Stimulated activated CD4-positive, alpha-beta T cell treated with anti-CD3 and anti-CD28 coated beads, Interleukin-2, amount 100 ng/mL, for 4 hours (primary cell): ENCODE results near the gene THBS2.
"Not testable (repeated sequence)": the region's sequence is repeated elsewhere in the genome, so short reads cannot be mapped to it uniquely, and the experiment has no call there.

Experiments
- DNase-seq: peaks from one replicate; pipeline ENCODE4 v3.0.0-alpha.2; 2020; ENCODE audit warnings: low read depth

THBS2 gene

DNA sequence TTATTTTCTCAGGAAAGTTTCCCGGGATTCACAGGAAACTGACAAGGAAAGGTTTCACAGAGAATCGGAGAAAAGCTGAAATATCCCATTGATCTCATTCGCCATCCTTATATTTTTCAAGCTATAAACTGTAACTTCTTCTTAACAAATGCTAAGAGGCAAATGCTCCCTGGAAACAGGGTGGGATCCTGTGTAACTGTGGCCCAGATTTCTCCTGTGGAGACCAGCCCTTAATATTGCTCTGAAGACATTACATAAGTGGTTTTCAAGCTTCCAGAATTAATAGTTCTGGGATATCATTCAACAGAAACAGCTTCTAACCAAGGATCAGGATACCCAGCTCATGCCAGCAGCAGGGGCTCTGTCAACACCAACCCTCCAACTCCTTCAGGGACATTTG is 69.2 kb downstream of the THBS2 start:
- no peak for DNase-seq

DNA sequence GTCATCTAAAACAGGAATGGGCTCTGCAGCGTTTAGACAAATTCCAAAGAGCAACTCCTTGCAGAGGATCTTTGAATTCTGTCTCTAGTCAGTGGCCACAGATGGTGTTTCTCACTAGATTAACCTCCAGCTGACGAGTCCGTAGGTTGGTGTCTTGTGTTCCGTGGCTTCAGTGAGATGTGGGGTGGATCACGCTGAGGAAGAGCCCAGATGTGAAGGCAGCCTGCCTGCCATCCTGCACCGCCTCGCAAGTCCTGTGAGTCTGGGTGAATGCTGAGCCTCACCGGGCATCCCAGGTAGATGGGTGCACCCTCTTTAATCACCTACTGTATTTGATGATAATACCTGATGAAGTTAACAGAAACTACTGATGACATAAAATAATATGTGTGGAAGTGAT is 70.4 kb downstream of the THBS2 start:
- DNase-seq = no peak

DNA sequence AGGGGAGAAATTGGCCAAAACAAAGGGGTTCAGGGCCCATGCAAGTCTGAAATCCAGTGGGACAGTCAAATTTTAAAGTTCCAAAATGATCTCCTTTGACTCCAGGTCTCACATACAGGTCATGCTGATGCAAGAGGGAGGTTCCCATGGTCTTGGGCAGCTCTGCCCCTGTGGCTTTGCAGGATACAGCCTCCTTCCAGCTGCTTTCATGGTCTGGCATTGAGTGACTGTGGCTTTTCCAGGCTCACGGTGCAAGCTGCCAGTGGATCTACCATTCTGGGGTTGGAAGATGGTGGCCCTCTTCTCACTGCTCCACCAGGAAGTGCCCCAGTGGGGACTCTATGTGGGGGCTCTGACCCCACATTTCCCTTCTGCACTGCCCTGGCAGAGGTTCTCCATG is 73.8 kb downstream of the THBS2 start:
- not testable (repeated sequence) for DNase-seq

DNA sequence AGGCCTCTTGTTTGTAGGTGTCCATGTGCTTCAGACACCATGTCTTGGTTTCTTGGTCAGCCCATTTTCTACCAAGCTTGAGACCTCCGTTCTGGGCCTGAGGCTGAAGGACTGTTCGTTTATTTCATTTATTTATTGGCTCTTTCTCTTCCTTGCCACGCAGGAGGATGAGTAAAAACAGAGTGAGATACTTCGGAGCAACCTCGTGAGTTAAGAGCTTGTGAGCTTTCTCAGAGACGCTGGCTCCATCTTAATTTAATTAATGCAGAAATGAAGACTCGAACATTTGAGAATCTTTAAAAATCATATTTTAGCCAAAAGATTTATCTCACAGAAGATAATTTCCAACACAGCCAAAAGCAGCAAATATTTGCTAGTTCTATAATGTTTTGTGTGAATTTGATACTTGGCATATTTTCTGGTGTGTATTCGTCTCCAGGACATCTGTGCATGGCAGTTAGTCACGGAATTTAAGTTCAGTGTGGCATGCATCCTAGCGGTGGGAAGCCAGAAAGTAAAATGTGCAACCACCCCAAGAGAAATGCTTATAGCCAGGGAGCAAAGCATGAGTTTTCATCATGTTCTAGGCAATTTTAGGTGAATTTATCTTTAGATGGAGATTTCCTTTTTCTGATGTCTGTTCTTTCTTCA is 76.0 kb downstream of the THBS2 start:
- no peak for DNase-seq

DNA sequence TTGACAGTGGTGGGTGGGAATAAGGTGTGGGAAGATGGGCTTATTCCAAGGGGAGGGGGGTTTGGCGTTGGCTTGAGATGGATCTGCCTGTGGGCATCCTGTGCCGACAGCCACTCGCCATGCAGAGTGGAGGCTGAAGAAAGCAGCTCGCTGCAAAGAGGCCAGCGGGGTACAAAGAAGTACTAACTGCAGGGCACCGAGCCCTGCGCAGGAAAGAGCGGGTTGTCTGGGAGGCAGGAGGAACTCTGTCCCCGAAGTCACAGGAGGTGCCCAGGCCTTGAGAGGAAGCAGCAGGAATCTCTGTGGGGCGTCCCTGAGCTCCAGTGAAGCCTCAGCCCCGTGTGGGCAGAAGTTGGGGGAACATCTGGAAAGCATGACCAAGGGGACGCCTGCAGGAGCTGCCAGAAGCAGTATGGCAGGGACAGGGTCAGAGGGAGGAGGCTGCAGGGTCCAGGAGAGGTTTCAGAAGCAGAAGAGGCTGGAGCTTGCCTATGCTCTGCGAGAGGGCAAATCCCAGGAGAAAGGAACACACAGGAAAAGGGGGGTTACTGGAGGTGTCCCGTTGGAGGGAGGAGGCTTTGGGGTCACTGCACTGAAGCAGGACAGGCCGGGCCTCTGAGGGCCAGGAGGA is 77.2 kb downstream of the THBS2 start:
- no peak for DNase-seq

- no peak for DNase-seq
These were observed 78.2 kb downstream of the THBS2 start for GRCh38 chr6:169175360-169175887.

GRCh38 chr6:169174516-169175359 is 78.9 kb downstream of the THBS2 start:
- no peak for DNase-seq

DNA sequence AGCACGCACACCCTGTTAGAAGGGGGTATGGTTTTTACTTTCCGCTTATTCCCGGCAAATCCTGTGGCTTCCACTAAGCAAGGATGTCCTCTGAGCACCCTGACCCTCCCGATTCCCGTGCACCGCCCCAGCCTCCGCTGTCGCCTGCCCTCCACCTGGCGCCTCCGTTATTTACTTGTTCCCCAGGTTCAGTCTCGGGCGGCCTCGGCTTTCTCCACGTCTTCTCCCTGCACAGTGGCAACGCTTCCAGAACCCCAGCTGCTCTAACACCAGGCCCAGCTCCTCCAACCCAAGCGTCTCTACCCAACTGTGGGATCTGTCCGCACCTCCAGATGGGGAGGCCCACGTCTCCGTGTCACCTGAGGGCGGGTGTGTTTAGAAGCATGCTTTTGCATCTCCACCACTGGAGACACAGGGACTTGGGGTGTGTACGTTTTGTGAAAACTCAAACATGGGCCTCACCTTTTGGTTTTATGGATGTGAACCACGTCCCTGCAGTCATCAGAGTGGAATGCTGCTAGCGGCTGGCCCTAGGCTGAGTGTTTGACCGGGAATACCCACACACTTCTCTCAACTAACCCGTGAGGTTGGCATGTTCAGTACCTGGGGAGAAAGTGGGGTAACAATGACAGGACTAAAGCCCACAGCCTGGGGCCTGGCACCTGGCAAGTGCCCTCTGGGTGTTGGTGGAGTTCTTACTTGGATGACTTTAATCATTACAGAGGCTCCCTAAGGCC is 79.9 kb downstream of the THBS2 start:
- no peak for DNase-seq

GRCh38 chr6:169172946-169173345 is 80.7 kb downstream of the THBS2 start:
- DNase-seq = no peak

GRCh38 chr6:169172456-169172855 is 81.2 kb downstream of the THBS2 start:
- no peak for DNase-seq

DNA sequence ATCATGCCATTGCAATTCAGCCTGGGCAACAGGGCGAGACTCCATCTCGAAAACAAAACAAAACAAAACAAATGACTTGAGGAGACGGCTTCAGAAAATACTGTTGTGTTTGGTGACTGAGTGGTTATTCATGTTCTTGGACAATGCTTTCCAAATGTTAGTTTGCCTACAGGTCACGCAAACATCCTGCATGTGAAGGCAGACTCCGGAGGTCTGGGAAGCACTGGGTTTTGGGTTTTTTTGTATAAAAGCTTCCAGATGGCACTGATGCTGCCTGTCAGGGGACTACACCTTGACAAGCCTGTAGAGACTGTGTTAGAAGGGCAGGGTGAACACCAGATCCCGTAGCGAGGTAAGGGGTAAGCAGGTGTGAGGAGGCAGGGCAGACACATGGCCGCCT is 81.7 kb downstream of the THBS2 start:
- DNase-seq = no peak

- no peak for DNase-seq
These were observed 82.6 kb downstream of the THBS2 start for GRCh38 chr6:169171016-169171415.

DNA sequence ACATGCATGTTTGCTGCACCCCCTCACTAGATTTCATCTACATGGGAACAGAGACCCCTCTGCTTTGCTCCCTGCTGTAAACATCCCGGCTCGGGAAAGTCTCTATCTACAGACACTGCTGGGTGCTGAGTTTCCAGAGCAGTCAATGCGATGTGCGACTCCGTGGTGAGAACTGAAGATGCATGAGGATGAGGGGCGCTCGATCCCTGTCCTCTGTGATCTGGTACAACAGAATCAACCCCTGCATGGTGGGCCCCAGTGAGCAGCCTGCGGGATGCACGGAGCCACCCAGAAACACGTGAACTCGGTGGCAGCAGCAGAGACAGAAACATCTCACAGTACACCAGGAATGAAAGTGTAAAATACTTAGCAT is 83.1 kb downstream of the THBS2 start:
- DNase-seq = no peak

GRCh38 chr6:169169941-169170582 is 83.6 kb downstream of the THBS2 start:
- DNase-seq = no peak

DNA sequence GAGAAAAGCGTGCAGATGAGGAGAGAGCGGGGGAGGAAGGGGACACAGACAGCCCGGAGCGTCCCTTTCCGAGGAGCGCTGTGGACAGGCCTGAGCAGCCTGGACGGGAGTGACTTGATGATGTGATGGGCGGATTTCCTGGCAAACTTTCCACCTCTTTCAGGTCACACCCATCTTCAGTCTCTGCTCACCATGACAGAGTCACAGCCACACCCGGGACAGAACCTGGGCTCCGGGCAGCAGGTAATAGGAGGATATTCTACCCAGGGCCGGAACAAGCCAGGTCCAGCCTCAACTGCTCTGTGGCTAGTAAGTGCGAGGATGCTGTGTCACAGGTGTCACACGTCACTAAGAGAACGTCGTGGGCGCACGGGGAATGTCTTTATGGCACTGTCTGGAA is 84.3 kb downstream of the THBS2 start:
- no peak for DNase-seq

- no peak for DNase-seq
These were observed 84.9 kb downstream of the THBS2 start for GRCh38 chr6:169168706-169169105.

- DNase-seq = no peak
These were observed 85.4 kb downstream of the THBS2 start for GRCh38 chr6:169168302-169168630.

DNA sequence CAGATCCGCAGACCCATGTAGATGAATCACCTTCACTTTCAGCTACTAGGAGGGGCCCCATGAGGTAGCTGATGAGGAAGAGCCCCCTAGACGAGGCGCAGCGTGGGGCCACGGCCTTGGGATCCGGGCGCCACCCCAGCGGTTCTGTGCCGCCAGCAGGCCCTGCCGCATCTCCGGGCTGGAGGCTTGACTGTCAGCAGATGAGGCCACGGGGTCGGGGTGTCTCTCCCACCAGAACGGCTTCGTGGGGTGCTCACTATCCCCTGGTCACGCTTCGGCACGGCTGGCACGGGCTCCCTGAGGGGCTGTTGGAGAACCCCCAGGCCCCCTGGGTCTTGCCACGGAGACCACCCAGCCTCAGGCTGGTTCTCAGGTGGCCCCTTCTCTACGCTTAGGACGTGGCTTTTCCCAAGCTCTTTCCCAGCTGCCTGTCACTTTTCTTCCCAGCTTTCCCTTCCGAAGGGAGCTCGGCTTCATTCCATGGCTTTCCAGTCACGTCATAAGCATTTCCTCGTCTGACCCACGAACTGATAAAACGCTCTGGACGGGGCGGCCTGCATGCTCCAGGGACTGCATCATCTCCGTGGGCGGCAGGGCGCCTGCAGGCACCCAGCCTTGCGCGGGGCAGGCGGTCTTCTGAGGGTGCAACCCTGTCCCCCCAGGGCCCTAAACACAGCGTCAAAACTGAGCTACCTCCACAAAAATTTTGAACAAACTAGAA is 85.9 kb downstream of the THBS2 start:
- no peak for DNase-seq

- no peak for DNase-seq
These were observed 86.6 kb downstream of the THBS2 start for GRCh38 chr6:169166896-169167580.
